A549 (cell line): ENCODE measurements around the gene RBBP8. TPM values are rescaled to one million over a fixed set of nuclear protein-coding genes. Genes with fewer than 3 reads are reported as not detected.

Experiments used
- ATAC-seq, 2 experiments: fragments of 200-7000 bp in 1 of 2; fragments of >200 bp in 1 of 2; cut with Nextera tagmentation in 1 of 2; cut with Tn5 transposase in 1 of 2; 3 replicates each; pipeline versions ENCODE4 v1.8.0 to v1.9.1; 2018 to 2020; ENCODE audit warnings: mild to moderate bottlenecking in 1 of 2, moderate library complexity in 1 of 2
- CTCF ChIA-PET: fragments of 300-600 bp; sonication (Branson Sonifier 250); formaldehyde crosslinking; extraction: SDS; loops from one replicate; lab custom pipeline; 2021; ENCODE audit warnings: antibody characterized with exemption, inconsistent platforms; lab: Yijun Ruan, JAX
- POLR2A ChIA-PET: fragments of 350-600 bp; formaldehyde crosslinking; extraction: SDS; loops from one replicate; lab custom pipeline; 2021; ENCODE audit warnings: antibody characterized with exemption, inconsistent platforms; lab: Yijun Ruan, JAX
- DNase-seq, 2 experiments: peaks; one replicate each; pipeline versions ENCODE4 v3.0.0 to v3.0.0-alpha.2; 2011 to 2016; ENCODE audit warnings: low read depth in 1 of 2, low spot score in 1 of 2
- FAIRE-seq: peaks from 2 replicates; lab custom pipeline; 2011; peaks lifted over from hg19 to GRCh38; lab: Jason Lieb, UNC
- H3K27ac ChIP-seq, 2 experiments: fragments of >200 bp; sonication (Bioruptor Twin); formaldehyde crosslinking; 3 replicates each; pipeline ENCODE4 v1.5.1; 2016 to 2017
- H3K4me1 ChIP-seq: fragments of >200 bp; sonication (Bioruptor Twin); formaldehyde crosslinking; 3 replicates; pipeline ENCODE4 v1.6.1; 2016
- H3K4me2 ChIP-seq: fragments of >200 bp; sonication (Bioruptor Twin); formaldehyde crosslinking; 3 replicates; pipeline ENCODE4 v1.6.1; 2016
- H3K4me3 ChIP-seq: fragments of >200 bp; sonication (Bioruptor Twin); formaldehyde crosslinking; 3 replicates; pipeline ENCODE4 v1.5.1; 2016
- H3K9me3 ChIP-seq: fragments of >200 bp; sonication (Bioruptor Twin); formaldehyde crosslinking; 3 replicates; pipeline ENCODE4 v1.6.1; 2016
- BCL3 ChIP-seq: fragments of >200 bp; sonication (Bioruptor Twin); formaldehyde crosslinking; IDR thresholded peaks from 3 replicates; pipeline ENCODE4 v1.6.1; 2016
- BHLHE40 ChIP-seq: IDR thresholded peaks from 2 replicates; pipeline ENCODE4 v1.6.1; 2012; ENCODE audit warnings: low read depth, low read length, inconsistent platforms
- CHD2 ChIP-seq: fragments of 150-350 bp; IDR thresholded peaks from 2 replicates; pipeline ENCODE4 v1.6.1; 2014; ENCODE audit warnings: low read length; ENCODE audit not compliant: partially characterized antibody
- CTCF ChIP-seq: fragments of >200 bp; sonication (Bioruptor Twin); formaldehyde crosslinking; IDR thresholded peaks from 3 replicates; pipeline ENCODE4 v1.5.1; 2016
- EHMT2 ChIP-seq: fragments of 200-600 bp; sonication (generic); IDR thresholded peaks from 2 replicates; pipeline ENCODE4 v1.6.1; 2016; ENCODE audit warnings: antibody characterized with exemption, low read depth, mild to moderate bottlenecking, moderate library complexity
- ELK1 ChIP-seq: fragments of 150-350 bp; IDR thresholded peaks from 2 replicates; pipeline ENCODE4 v1.6.1; 2014; ENCODE audit warnings: low read depth, mild to moderate bottlenecking, low read length
- ESRRA ChIP-seq: fragments of 150-350 bp; IDR thresholded peaks from 2 replicates; pipeline ENCODE4 v1.6.1; 2014; ENCODE audit warnings: mild to moderate bottlenecking, low read length, borderline replicate concordance
- FOSB ChIP-seq: fragments of 250-450 bp; sonication (Bioruptor Pico); IDR thresholded peaks from 2 replicates; pipeline ENCODE4 v1.5.0; 2020; ENCODE audit warnings: mild to moderate bottlenecking, moderate library complexity
- FOXS1 ChIP-seq: fragments of 250-450 bp; sonication (Bioruptor Pico); IDR thresholded peaks from 2 replicates; pipeline ENCODE4 v1.5.0; 2020; ENCODE audit warnings: mild to moderate bottlenecking, moderate library complexity
- HDAC2 ChIP-seq: fragments of 200-600 bp; sonication (generic); IDR thresholded peaks from 2 replicates; pipeline ENCODE4 v1.6.1; 2016
- HEYL ChIP-seq: fragments of 250-450 bp; sonication (Bioruptor Pico); IDR thresholded peaks from 2 replicates; pipeline ENCODE4 v1.8.0; 2021; ENCODE audit warnings: mild to moderate bottlenecking, moderate library complexity
- HOXA7 ChIP-seq: fragments of 250-450 bp; sonication (Bioruptor Pico); IDR thresholded peaks from 2 replicates; pipeline ENCODE4 v1.5.0; 2020; ENCODE audit warnings: mild to moderate bottlenecking, moderate library complexity
- HOXB13 ChIP-seq: fragments of 250-450 bp; sonication (Bioruptor Pico); IDR thresholded peaks from 2 replicates; pipeline ENCODE4 v1.5.0; 2020; ENCODE audit warnings: low read depth, mild to moderate bottlenecking, moderate library complexity
- HOXB5 ChIP-seq: fragments of 250-450 bp; sonication (Bioruptor Pico); IDR thresholded peaks from 2 replicates; pipeline ENCODE4 v1.5.0; 2020; ENCODE audit warnings: mild to moderate bottlenecking, moderate library complexity
- JUN ChIP-seq, 2 experiments: fragments of >200 bp; sonication (Bioruptor Twin); formaldehyde crosslinking; IDR thresholded peaks; 2 replicates in 1 of 2; 3 replicates in 1 of 2; pipeline ENCODE4 v1.6.1; 2016 to 2017
- KDM1A ChIP-seq: fragments of 200-600 bp; sonication (generic); IDR thresholded peaks from 2 replicates; pipeline ENCODE4 v1.6.1; 2016; ENCODE audit warnings: low read depth, mild to moderate bottlenecking
- MYC ChIP-seq: IDR thresholded peaks from 2 replicates; pipeline ENCODE4 v1.6.1; 2012; ENCODE audit warnings: mild to moderate bottlenecking, inconsistent platforms, low read length, improper control_type of control experiment, borderline replicate concordance
- NPAS2 ChIP-seq: fragments of 250-450 bp; sonication (Bioruptor Pico); IDR thresholded peaks from 2 replicates; pipeline ENCODE4 v1.8.0; 2022; ENCODE audit warnings: mild to moderate bottlenecking, moderate library complexity, borderline replicate concordance
- NR3C1 ChIP-seq: fragments of >200 bp; sonication (Bioruptor Twin); formaldehyde crosslinking; IDR thresholded peaks from 3 replicates; pipeline ENCODE4 v1.6.1; 2017
- PBX3 ChIP-seq: IDR thresholded peaks from 2 replicates; pipeline ENCODE4 v1.6.1; 2012
- RAD21 ChIP-seq, 2 experiments: fragments of >200 bp in 1 of 2; sonication (Bioruptor Twin) in 1 of 2; formaldehyde crosslinking in 1 of 2; IDR thresholded peaks in 1 of 2; conservative IDR thresholded peaks in 1 of 2; 2 replicates in 1 of 2; 3 replicates in 1 of 2; pipeline ENCODE4 v1.6.1; 2012 to 2018; ENCODE audit warnings: inconsistent platforms in 1 of 2
- RNF2 ChIP-seq: fragments of 200-600 bp; sonication (generic); IDR thresholded peaks from 2 replicates; pipeline ENCODE4 v1.6.1; 2016; ENCODE audit warnings: low read depth, mild to moderate bottlenecking, antibody characterized with exemption, moderate library complexity, borderline replicate concordance
- ZNF302 ChIP-seq: fragments of 250-450 bp; sonication (Bioruptor Pico); IDR thresholded peaks from 2 replicates; pipeline ENCODE4 v1.9.0; 2021; ENCODE audit warnings: inconsistent platforms, mild to moderate bottlenecking, moderate library complexity
- WGBS: methylation state at CpG from one replicate; pipeline ENCODE4 v1.1.6; 2017; ENCODE audit errors: missing lambda C conversion rate; 5-methylcytosine and 5-hydroxymethylcytosine counted together
- polyA plus RNA-seq, 4 experiments: library from polyadenylated mRNA; depleted of rRNA in 3 of 4; stranded (reverse); fragments of >200 nt; fragmentation: RNase III in 1 of 4; extraction: RNeasy Plus Mini Kit Qiagen cat#74134 plus additional on column Dnase treatment in 1 of 4; gene quantifications; 2 replicates in 3 of 4; 3 replicates in 1 of 4; pipeline ENCODE4 v1.2.3, GENCODE V29; 2011 to 2017

Gene RBBP8
- polyA plus RNA-seq, 2 of the 4 experiments (the other 2 are of a cell fraction), result 26.8 to 65.4 TPM

GRCh38 chr18:22936515-22936914, 3.4 kb downstream of the RBBP8 start:
- WGBS, result 59% methylated on average over 2 of the region's 2 CpGs

GRCh38 chr18:22939649-22940048, 6.5 kb downstream of the RBBP8 start:
- Histone ChIP-seq H3K4me1 (peaks cover 9% of the 10 kb centered on the region; the same call in 2 of the 3 replicates), H3K9me3 (no peaks in the 10 kb centered on the region), H3K4me2 (no peak overlapping the region), H3K4me3 (no peak overlapping the region), H3K27ac (no peak overlapping the region)
- ATAC-seq (no peak), FAIRE-seq (no peak), DNase-seq (no peak)
- ChIA-PET POLR2A (no interaction called here), CTCF (no interaction called here)
- TF ChIP-seq CTCF (no peak), PBX3 (no peak), HOXA7 (CRISPR knock-in tag) (no peak), EHMT2 (no peak), CHD2 (no peak), MYC (no peak), KDM1A (no peak), HEYL (CRISPR knock-in tag) (no peak), JUN (IDR thresholded peaks at IDR 0.05) (no peak)

More at GRCh38 chr18:22936515-22936914, 3.4 kb downstream of the RBBP8 start:
- no peak for DNase-seq
- H3K4me2 ChIP-seq, result no peak overlapping the region
- no peak for ATAC-seq
- ChIA-PET CTCF (no interaction called here), POLR2A (no interaction called here)
- no peak overlapping the region for H3K27ac ChIP-seq
- TF ChIP-seq RNF2 (no peak), ESRRA (no peak), FOSB (CRISPR knock-in tag) (no peak), MYC (no peak), ELK1 (no peak), BHLHE40 (no peak), ZNF302 (CRISPR knock-in tag) (no peak), NR3C1 (no peak), HOXB5 (CRISPR knock-in tag) (no peak), HDAC2 (no peak), NPAS2 (no peak), RAD21 (conservative IDR thresholded peaks at IDR 0.05 in 1 of 2, IDR thresholded peaks at IDR 0.05 in 1 of 2) (no peak), FOXS1 (CRISPR knock-in tag) (no peak), CHD2 (no peak), HOXB13 (CRISPR knock-in tag) (no peak), BCL3 (no peak)
- no peak for FAIRE-seq
- peaks cover 10% of the 10 kb centered on the region; the same call in 2 of the 3 replicates for H3K4me1 ChIP-seq
- no peak overlapping the region for H3K4me3 ChIP-seq
- no peaks in the 10 kb centered on the region for H3K9me3 ChIP-seq
